HG03280 (cell line): ENCODE results near the gene MOBP.
"Not testable (repeated sequence)": the region's sequence is repeated elsewhere in the genome, so short reads cannot be mapped to it uniquely, and the experiment has no call there.

Experiments used
- ATAC-seq: cut with Tn5 transposase; IDR thresholded peaks from one replicate; pipeline ENCODE4 v1.9.1; 2021; ENCODE audit warnings: mild to moderate bottlenecking, moderate library complexity; ENCODE audit not compliant: unreplicated experiment

The MOBP gene

GRCh38 chr3:39448506-39449233 is 18.8 kb upstream of the MOBP start:
- ATAC-seq = no peak

GRCh38 chr3:39449796-39450195 is 17.7 kb upstream of the MOBP start:
- ATAC-seq = no peak

- ATAC-seq = no peak
Observed at GRCh38 chr3:39453134-39453533, 14.3 kb upstream of the MOBP start.

DNA sequence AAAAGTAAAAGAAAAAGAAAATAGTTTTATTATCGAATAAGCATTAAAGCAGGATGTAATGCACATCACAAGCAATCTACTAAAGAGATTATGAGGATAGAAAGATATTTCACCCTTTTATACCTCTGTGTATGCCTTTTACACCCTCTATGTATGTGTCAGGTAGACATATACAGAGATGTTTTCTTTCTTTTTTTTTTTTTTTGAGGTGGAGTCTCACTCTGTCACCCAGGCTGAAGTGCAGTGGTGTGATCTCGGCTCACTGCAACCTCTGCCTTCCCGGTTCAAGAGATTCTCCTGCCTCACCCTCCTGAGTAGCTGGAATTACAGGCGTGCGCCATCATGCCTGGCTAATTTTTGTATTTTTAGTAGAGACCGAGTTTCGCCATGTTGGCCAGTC is 13.6 kb upstream of the MOBP start:
- ATAC-seq = not testable (repeated sequence)

- ATAC-seq = no peak
Observed at GRCh38 chr3:39454591-39455217, 12.8 kb upstream of the MOBP start.

- no peak for ATAC-seq
Observed at GRCh38 chr3:39456159-39456558, 11.3 kb upstream of the MOBP start.

DNA sequence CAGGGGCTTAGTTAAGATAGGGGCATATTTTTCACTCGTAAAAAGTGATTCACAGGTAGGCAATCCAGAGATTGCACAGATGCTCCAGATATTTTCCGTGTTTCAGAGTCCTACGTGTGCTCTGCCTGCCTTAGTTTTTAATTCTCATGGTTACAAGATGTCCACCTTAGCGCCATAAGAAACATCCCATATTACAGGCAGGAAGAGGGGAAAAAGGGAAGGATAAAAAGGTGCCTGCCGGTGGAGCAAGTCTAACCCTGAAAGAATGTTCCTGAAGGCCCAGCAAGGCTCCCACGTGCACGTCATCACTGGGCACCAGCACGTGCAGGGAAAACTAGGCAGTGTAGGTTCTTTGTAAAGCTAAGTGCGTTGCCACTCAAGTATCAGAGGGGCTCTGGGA is 10.1 kb upstream of the MOBP start:
- no peak for ATAC-seq

DNA sequence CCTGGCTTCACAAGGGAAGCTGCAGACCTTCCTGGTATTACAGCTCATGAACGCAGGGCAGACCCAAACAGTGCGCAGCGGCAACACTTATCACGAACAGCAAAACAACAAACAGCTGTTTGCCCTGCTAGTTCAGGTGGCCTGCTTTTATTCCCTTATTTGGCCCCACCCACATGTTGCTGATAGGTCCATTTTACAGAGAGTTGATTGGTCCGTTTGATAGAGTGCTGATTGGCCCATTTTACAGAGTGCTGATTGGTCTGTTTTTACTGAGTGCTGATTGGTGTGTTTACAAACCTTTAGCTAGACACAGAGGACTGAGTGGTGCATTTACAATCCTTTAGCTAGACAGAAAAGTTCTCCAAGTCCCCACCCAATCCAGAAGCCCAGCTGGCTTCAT is 8.9 kb upstream of the MOBP start:
- ATAC-seq = not testable (repeated sequence)

GRCh38 chr3:39460677-39461076 is 6.8 kb upstream of the MOBP start:
- no peak for ATAC-seq

DNA sequence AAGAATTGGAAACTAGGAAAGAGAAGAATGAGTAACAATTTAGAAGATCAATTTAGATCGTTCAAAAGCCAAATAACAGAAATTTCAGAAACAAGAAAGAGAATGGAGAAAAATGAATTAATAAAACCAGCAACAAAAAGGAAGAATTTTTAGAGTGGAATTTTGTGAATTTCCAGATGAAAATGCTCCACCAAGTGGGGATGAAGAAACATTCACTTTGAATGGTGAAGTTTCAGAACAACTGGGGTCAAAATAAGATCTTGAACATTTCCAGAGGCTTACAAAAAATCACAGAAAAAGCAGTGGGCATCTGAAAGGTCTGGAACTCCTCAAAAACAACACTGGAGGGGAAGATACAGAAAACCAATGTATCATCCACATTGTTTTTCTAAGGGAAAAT is 4.2 kb upstream of the MOBP start:
- ATAC-seq = no peak

GRCh38 chr3:39466988-39467387 is 492 bp upstream of the MOBP start:
- no peak for ATAC-seq

DNA sequence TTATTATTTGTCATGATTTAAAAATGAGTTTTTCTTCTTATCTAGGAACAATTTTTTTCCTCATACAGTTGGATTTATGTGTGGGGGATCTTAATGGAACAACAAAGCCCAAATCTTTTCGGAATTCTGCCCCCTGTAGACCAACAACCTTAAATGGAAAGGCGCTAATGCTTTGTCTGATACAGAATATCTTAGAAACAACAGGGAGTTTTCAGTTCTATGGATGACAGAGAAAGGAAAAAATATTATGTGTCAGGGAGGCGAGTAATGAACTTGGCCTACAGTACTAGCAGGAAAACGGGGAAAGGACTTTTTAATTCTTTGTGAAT is 592 bp downstream of the MOBP start:
- no peak for ATAC-seq

GRCh38 chr3:39469258-39469657 is 1.8 kb downstream of the MOBP start:
- ATAC-seq = no peak

- no peak for ATAC-seq
Observed at GRCh38 chr3:39469945-39470344, 2.5 kb downstream of the MOBP start.

- no peak for ATAC-seq
Observed at GRCh38 chr3:39471652-39472051, 4.2 kb downstream of the MOBP start.

GRCh38 chr3:39473452-39474125 is 6.1 kb downstream of the MOBP start:
- no peak for ATAC-seq

GRCh38 chr3:39474126-39474515 is 6.6 kb downstream of the MOBP start:
- ATAC-seq = no peak

DNA sequence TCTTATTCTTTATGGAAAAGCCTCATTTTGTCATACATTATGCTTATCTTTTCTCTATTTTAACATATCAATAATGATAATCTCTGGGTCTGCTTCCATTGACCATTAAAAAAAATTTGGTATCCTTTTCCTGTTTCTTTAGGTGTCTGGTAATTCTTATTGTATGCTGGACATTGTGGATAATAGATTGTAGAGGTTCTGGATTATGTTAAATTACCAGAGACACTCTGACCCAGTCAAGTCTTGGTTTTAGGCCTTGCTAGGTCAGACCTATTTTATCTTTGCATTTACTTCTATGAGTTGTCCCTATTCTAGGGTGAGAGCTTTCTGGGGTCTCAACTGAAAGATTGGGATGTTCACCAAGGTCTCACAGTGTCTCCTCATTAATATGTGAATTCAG is 9.3 kb downstream of the MOBP start:
- ATAC-seq = no peak

DNA sequence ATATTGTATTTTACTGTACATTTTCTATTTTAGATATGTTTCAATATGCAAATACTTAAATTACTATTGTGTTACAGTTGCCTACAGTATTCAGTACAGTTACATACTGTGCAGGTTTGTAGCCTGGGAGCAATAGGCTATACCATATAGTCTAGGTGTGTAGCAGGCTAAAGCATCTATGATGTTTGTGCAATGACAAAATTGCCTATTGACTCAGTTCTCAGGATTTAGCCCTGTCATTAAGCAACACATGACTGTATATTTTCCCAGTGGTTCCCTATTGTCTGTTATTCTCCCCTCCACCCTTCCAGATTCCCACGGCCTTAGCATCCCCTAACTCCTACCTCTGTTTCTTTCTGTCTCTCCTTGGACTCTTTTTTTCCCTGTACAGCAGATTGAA is 10.7 kb downstream of the MOBP start:
- no peak for ATAC-seq

GRCh38 chr3:39479701-39480414 is 12.4 kb downstream of the MOBP start:
- no peak for ATAC-seq

DNA sequence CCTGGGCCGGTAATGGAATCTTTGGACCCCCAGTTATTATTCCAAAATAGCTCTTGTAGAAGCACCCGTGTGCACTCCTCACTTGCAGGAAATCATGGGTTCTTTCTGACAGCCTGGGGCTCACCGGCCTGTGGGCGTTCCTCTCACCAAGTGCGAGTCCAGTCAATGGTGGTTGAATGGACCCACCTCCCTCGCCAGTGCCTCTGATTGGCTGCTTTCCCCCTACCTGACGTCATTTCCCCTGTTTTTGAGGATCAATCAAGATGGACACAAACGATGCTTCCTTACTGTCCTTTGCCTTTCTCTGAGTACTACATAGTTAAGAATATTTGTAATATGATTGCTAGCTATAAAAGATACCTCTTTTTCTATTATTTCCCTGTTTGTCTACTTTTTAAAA is 18.1 kb downstream of the MOBP start:
- no peak for ATAC-seq

DNA sequence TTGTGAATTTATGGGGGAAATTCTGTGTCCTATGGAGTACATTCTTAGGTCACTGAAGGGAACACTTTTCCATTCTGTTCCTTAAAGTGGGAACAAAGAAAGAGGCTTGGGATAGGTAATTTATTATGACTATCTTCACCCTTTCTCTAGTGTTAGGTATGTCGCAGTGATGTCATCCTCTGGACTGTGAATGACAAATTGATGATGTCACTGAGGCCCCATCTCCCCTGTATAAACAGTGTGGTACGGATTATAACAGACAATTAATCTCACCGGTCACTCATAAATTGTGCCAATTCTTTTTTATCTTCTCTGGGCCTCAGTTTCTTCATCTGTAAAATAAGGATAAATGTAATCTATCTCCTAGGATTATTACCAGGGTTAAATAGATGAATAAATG is 23.5 kb downstream of the MOBP start:
- ATAC-seq = no peak
